HEK293 (cell line): ENCODE data around the gene NLRC4.

Source experiments
- CTCF ChIA-PET: fragments of 350-600 bp; formaldehyde crosslinking; extraction: SDS; loops from one replicate; lab custom pipeline; 2021; ENCODE audit warnings: antibody characterized with exemption; lab: Yijun Ruan, JAX
- POLR2A ChIA-PET: fragments of 300-600 bp; formaldehyde crosslinking; extraction: SDS; loops from one replicate; lab custom pipeline; 2020; ENCODE audit warnings: antibody characterized with exemption, inconsistent platforms; lab: Yijun Ruan, JAX
- H3K27ac ChIP-seq: fragments of 200-500 bp; sonication (Bioruptor generic); 2 replicates; pipeline ENCODE4 v1.5.1; 2014; ENCODE audit warnings: low read depth, low read length, control low read depth, inconsistent platforms; ENCODE audit errors: extremely low read depth
- H3K36me3 ChIP-seq, 2 experiments: fragments of 200-500 bp in 1 of 2; sonication (Bioruptor generic) in 1 of 2; 1 replicate in 1 of 2; 2 replicates in 1 of 2; pipeline ENCODE4 v1.5.1; 2014 to 2017; ENCODE audit warnings: inconsistent platforms in 2 of 2, low read length in 2 of 2; ENCODE audit not compliant: control insufficient read depth in 2 of 2, insufficient read depth in 1 of 2
- H3K4me1 ChIP-seq: fragments of 200-500 bp; sonication (Bioruptor generic); 2 replicates; pipeline ENCODE4 v1.5.1; 2014; ENCODE audit warnings: mild to moderate bottlenecking, low read length, inconsistent platforms; ENCODE audit not compliant: control insufficient read depth, insufficient read depth
- H3K4me3 ChIP-seq: 2 replicates; pipeline ENCODE4 v1.5.1; 2011; ENCODE audit warnings: low read depth, mild to moderate bottlenecking, control low read depth, low read length, moderate library complexity
- H3K9me3 ChIP-seq: fragments of 200-500 bp; sonication (Bioruptor generic); 2 replicates; pipeline ENCODE4 v1.5.1; 2014; ENCODE audit warnings: low read depth, low read length, inconsistent platforms; ENCODE audit not compliant: control insufficient read depth, insufficient read depth
- GLI4 ChIP-seq: fragments of 450-650 bp; formaldehyde crosslinking; IDR thresholded peaks from 2 replicates; pipeline ENCODE4 v1.5.1; 2016; ENCODE audit warnings: missing biosample characterization, missing genetic modification characterization
- GLIS1 ChIP-seq: fragments of 450-650 bp; formaldehyde crosslinking; IDR thresholded peaks from 2 replicates; pipeline ENCODE4 v1.5.1; 2016; ENCODE audit warnings: missing biosample characterization, missing genetic modification characterization
- HOXD13 ChIP-seq: sonication (generic); formaldehyde crosslinking; IDR thresholded peaks from 2 replicates; pipeline ENCODE4 v1.8.0; 2022; ENCODE audit warnings: missing genetic modification reagents, borderline replicate concordance
- MEIS1 ChIP-seq: sonication (generic); formaldehyde crosslinking; IDR thresholded peaks from 2 replicates; pipeline ENCODE4 v1.8.1; 2022; ENCODE audit warnings: missing genetic modification reagents, mild to moderate bottlenecking, borderline replicate concordance
- ZNF121 ChIP-seq: fragments of 450-650 bp; formaldehyde crosslinking; IDR thresholded peaks from 2 replicates; pipeline ENCODE4 v1.5.1; 2016; ENCODE audit warnings: missing biosample characterization, missing genetic modification characterization
- ZNF132 ChIP-seq: fragments of 450-650 bp; formaldehyde crosslinking; IDR thresholded peaks from 2 replicates; pipeline ENCODE4 v1.5.1; 2017; ENCODE audit warnings: missing biosample characterization, missing genetic modification characterization, borderline replicate concordance
- ZNF146 ChIP-seq: fragments of 450-650 bp; formaldehyde crosslinking; IDR thresholded peaks from 2 replicates; pipeline ENCODE4 v1.5.1; 2016; ENCODE audit warnings: missing biosample characterization, missing genetic modification characterization
- ZNF239 ChIP-seq: fragments of 450-650 bp; formaldehyde crosslinking; IDR thresholded peaks from 2 replicates; pipeline ENCODE4 v1.5.1; 2016; ENCODE audit warnings: missing biosample characterization, missing genetic modification characterization
- ZNF266 ChIP-seq: fragments of 450-650 bp; formaldehyde crosslinking; IDR thresholded peaks from 2 replicates; pipeline ENCODE4 v1.5.1; 2016; ENCODE audit warnings: missing biosample characterization, missing genetic modification characterization, low read depth
- ZNF394 ChIP-seq: fragments of 450-650 bp; formaldehyde crosslinking; IDR thresholded peaks from 2 replicates; pipeline ENCODE4 v1.5.1; 2016; ENCODE audit warnings: missing biosample characterization, missing genetic modification characterization, mild to moderate bottlenecking, moderate library complexity, borderline replicate concordance
- ZNF530 ChIP-seq: fragments of 450-650 bp; formaldehyde crosslinking; IDR thresholded peaks from 2 replicates; pipeline ENCODE4 v1.5.1; 2016; ENCODE audit warnings: low read depth, missing biosample characterization, missing genetic modification characterization
- ZNF560 ChIP-seq: fragments of 450-650 bp; formaldehyde crosslinking; IDR thresholded peaks from 2 replicates; pipeline ENCODE4 v1.5.1; 2017; ENCODE audit warnings: missing biosample characterization, missing genetic modification characterization, borderline replicate concordance
- ZNF585B ChIP-seq: fragments of 450-650 bp; formaldehyde crosslinking; IDR thresholded peaks from 2 replicates; pipeline ENCODE4 v1.5.1; 2016; ENCODE audit warnings: missing biosample characterization, missing genetic modification characterization
- ZNF629 ChIP-seq: fragments of 450-650 bp; formaldehyde crosslinking; IDR thresholded peaks from 2 replicates; pipeline ENCODE4 v1.5.1; 2017; ENCODE audit warnings: missing biosample characterization, missing genetic modification characterization
- ZNF658 ChIP-seq: fragments of 450-650 bp; formaldehyde crosslinking; IDR thresholded peaks from 2 replicates; pipeline ENCODE4; 2016; ENCODE audit warnings: missing biosample characterization, missing genetic modification characterization
- ZNF791 ChIP-seq: fragments of 450-650 bp; formaldehyde crosslinking; IDR thresholded peaks from 2 replicates; pipeline ENCODE4 v1.5.1; 2016; ENCODE audit warnings: missing biosample characterization, missing genetic modification characterization
- ZNF843 ChIP-seq: fragments of 450-650 bp; formaldehyde crosslinking; IDR thresholded peaks from 2 replicates; pipeline ENCODE4 v1.5.1; 2016; ENCODE audit warnings: missing biosample characterization, missing genetic modification characterization
- TF ChIP-seq, protein P1 (sequence below): fragments of 450-650 bp; formaldehyde crosslinking; IDR thresholded peaks from 2 replicates; pipeline ENCODE4 v1.5.1; 2017; ENCODE audit warnings: missing biosample characterization, missing genetic modification characterization
- TF ChIP-seq, protein P2 (sequence below): fragments of 450-650 bp; formaldehyde crosslinking; IDR thresholded peaks from 2 replicates; pipeline ENCODE4 v1.5.1; 2017; ENCODE audit warnings: missing biosample characterization, mild to moderate bottlenecking, missing genetic modification characterization, moderate library complexity
- TF ChIP-seq, protein P3 (sequence below): fragments of 450-650 bp; formaldehyde crosslinking; IDR thresholded peaks from 2 replicates; pipeline ENCODE4 v1.5.1; 2016; ENCODE audit warnings: missing biosample characterization, missing genetic modification characterization
- TF ChIP-seq, protein P4 (sequence below): fragments of 450-650 bp; formaldehyde crosslinking; IDR thresholded peaks from 2 replicates; pipeline ENCODE4 v1.5.1; 2016; ENCODE audit warnings: missing biosample characterization, missing genetic modification characterization

The NLRC4 gene

DNA sequence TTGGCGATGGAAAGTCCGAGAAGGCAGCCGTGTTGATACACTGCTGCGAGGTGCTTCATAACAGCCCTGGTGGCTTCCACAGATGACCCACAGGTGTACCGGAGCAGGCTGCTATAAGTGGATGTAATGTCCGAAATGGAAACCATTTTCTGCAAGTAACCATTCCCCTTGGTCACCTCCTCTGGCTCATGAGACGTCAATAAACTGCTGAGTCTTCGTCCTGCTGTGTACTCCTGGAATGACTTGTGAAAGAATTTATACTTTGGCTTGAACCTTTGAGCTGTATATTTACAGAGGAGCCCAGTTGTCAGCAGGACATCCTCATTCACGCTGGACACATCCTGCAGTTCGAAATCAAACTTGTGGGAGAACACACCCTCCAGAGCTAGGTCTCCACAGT lies 14.4 kb downstream of the NLRC4 start (continued):
- TF ChIP-seq, protein P1, sequence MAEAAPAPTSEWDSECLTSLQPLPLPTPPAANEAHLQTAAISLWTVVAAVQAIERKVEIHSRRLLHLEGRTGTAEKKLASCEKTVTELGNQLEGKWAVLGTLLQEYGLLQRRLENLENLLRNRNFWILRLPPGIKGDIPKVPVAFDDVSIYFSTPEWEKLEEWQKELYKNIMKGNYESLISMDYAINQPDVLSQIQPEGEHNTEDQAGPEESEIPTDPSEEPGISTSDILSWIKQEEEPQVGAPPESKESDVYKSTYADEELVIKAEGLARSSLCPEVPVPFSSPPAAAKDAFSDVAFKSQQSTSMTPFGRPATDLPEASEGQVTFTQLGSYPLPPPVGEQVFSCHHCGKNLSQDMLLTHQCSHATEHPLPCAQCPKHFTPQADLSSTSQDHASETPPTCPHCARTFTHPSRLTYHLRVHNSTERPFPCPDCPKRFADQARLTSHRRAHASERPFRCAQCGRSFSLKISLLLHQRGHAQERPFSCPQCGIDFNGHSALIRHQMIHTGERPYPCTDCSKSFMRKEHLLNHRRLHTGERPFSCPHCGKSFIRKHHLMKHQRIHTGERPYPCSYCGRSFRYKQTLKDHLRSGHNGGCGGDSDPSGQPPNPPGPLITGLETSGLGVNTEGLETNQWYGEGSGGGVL: no peak
- TF ChIP-seq ZNF629 (tag by site-specific recombination) (no peak), ZNF266 (tag by site-specific recombination) (no peak), ZNF121 (tag by site-specific recombination) (no peak), HOXD13 (CRISPR knock-in tag) (no peak), ZNF394 (tag by site-specific recombination) (no peak)
- TF ChIP-seq, protein P2, sequence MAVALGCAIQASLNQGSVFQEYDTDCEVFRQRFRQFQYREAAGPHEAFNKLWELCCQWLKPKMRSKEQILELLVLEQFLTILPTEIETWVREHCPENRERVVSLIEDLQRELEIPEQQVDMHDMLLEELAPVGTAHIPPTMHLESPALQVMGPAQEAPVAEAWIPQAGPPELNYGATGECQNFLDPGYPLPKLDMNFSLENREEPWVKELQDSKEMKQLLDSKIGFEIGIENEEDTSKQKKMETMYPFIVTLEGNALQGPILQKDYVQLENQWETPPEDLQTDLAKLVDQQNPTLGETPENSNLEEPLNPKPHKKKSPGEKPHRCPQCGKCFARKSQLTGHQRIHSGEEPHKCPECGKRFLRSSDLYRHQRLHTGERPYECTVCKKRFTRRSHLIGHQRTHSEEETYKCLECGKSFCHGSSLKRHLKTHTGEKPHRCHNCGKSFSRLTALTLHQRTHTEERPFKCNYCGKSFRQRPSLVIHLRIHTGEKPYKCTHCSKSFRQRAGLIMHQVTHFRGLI (tag by site-specific recombination): no peak
- TF ChIP-seq, all 188 proteins: peak for 0

DNA sequence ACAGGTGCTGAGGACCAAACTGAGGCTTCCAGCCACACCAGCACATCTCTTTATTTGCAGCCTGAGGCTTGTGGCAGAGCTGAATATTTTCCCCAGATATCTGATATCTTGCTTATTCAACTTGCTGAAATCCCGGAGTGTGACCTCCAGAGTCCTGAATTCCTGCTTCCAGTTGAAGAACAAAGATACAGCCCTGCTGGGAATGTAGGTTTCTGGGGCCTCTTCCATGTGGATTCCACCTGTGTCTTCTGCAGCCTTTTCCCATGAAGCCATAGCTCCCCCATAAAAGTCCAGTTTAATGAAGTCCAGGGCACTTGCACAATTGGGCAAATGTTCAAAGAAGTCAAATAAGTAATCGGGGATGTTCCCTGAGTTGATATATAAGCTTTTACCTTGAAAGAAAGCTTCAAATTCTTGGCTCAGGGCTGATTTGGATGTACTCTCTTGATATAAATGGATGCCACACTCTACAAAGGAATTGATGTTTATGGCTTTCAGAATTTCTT lies 14.9 kb downstream of the NLRC4 start:
- Histone ChIP-seq H3K9me3 (no peaks in the 10 kb centered on the region), H3K36me3 (no peaks in the 10 kb centered on the region), H3K4me3 (no peak overlapping the region), H3K4me1 (no peaks in the 10 kb centered on the region), H3K27ac (no peak overlapping the region)
- TF ChIP-seq ZNF146 (no peak), ZNF658 (tag by site-specific recombination) (no peak), ZNF585B (no peak), ZNF239 (tag by site-specific recombination) (no peak), ZNF132 (tag by site-specific recombination) (no peak), ZNF843 (tag by site-specific recombination) (no peak), HOXD13 (CRISPR knock-in tag) (no peak), GLIS1 (tag by site-specific recombination) (no peak), ZNF530 (no peak), ZNF560 (tag by site-specific recombination) (no peak), MEIS1 (CRISPR knock-in tag) (no peak), ZNF791 (no peak), GLI4 (tag by site-specific recombination) (no peak)
- TF ChIP-seq, protein P3, sequence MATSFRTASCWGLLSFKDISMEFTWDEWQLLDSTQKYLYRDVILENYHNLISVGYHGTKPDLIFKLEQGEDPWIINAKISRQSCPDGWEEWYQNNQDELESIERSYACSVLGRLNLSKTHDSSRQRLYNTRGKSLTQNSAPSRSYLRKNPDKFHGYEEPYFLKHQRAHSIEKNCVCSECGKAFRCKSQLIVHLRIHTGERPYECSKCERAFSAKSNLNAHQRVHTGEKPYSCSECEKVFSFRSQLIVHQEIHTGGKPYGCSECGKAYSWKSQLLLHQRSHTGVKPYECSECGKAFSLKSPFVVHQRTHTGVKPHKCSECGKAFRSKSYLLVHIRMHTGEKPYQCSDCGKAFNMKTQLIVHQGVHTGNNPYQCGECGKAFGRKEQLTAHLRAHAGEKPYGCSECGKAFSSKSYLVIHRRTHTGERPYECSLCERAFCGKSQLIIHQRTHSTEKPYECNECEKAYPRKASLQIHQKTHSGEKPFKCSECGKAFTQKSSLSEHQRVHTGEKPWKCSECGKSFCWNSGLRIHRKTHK (tag by site-specific recombination): no peak
- TF ChIP-seq, protein P4, sequence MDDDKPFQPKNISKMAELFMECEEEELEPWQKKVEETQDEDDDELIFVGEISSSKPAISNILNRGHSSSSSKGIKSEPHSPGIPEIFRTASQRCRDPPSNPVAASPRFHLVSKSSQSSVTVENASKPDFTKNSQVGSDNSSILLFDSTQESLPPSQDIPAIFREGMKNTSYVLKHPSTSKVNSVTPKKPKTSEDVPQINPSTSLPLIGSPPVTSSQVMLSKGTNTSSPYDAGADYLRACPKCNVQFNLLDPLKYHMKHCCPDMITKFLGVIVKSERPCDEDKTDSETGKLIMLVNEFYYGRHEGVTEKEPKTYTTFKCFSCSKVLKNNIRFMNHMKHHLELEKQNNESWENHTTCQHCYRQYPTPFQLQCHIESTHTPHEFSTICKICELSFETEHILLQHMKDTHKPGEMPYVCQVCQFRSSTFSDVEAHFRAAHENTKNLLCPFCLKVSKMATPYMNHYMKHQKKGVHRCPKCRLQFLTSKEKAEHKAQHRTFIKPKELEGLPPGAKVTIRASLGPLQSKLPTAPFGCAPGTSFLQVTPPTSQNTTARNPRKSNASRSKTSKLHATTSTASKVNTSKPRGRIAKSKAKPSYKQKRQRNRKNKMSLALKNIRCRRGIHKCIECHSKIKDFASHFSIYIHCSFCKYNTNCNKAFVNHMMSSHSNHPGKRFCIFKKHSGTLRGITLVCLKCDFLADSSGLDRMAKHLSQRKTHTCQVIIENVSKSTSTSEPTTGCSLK (tag by site-specific recombination): no peak
- POLR2A ChIA-PET: no interaction called here
- CTCF ChIA-PET: no interaction called here
